Uterus (tissue), 2 donors: ENCODE data around the gene PER2.
A peak's percentile ranks its signal among the peaks of the same experiment; 100 is the strongest.

Experiments
- CTCF ChIP-seq, 4 experiments: fragments of 200-600 bp in 2 of 4; fragments of 450-650 bp in 2 of 4; sonication (generic) in 2 of 4; IDR thresholded peaks; one replicate each; pipeline ENCODE4 v1.5.1; 2016 to 2019; ENCODE audit warnings: antibody characterized with exemption in 4 of 4, mild to moderate bottlenecking in 2 of 4, moderate library complexity in 1 of 4
- POLR2A ChIP-seq, 2 donors: fragments of 450-650 bp; IDR thresholded peaks; one replicate each; pipeline ENCODE4 v1.6.1; 2016; ENCODE audit warnings: antibody characterized with exemption in 2 of 2, mild to moderate bottlenecking in 1 of 2, moderate library complexity in 1 of 2

GRCh38 chr2:238299803-238300202 is 11.4 kb upstream of the PER2 start:
- TF ChIP-seq CTCF (IDR thresholded peaks at IDR 0.05), result no peak
- TF ChIP-seq POLR2A (IDR thresholded peaks at IDR 0.05), result peak in 1 of 2 donors; percentile 22
